ENCODE data around the gene TIE1. TPM values are rescaled to one million over a fixed set of nuclear protein-coding genes. Genes with fewer than 3 reads are reported as not detected.

The TIE1 gene
- total RNA-seq, 1 experiment from 2014 or later, result 0.11 TPM

DNA sequence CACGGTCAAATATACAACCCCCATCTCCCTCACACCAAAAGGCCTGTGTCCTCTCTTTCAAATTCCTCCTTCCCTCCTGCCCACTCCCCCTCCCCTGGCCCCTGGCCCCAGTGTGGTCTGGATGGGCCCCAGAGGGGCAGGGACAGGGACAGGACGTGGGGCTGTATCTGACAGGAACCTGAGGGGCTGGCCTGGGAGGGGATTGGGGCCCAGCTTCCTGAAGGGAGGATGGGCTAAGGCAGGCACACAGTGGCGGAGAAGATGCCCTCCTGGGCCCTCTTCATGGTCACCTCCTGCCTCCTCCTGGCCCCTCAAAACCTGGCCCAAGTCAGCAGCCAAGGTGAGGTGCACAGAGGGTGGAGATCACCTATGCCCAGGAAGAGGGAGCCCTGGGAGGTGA, 36.8 kb downstream of the TIE1 start, which contains the start of gene MPL:
Gene MPL (plus strand): TSS at position 231 of the 400 bp plus-strand sequence. CDS start 31 bp downstream, at position 262.
- no peak for DNase-seq (ENCODE audit: low read depth)

DNA sequence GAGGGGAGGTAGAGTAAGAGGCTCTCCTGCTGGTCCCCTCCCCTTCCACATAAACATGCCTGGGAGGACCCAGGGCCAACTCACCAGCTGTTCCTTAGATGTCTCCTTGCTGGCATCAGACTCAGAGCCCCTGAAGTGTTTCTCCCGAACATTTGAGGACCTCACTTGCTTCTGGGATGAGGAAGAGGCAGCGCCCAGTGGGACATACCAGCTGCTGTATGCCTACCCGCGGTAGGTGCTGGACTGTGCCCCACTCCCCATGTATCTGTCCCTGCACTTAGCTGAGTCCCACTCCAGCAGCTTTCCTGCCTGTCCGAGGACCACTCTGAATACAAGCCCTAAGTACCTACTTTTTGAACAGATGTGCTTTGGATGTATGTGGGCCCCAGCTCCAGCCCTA, 37.2 kb downstream of the TIE1 start:
- DNase-seq (ENCODE audit: low read depth), result no peak

DNA sequence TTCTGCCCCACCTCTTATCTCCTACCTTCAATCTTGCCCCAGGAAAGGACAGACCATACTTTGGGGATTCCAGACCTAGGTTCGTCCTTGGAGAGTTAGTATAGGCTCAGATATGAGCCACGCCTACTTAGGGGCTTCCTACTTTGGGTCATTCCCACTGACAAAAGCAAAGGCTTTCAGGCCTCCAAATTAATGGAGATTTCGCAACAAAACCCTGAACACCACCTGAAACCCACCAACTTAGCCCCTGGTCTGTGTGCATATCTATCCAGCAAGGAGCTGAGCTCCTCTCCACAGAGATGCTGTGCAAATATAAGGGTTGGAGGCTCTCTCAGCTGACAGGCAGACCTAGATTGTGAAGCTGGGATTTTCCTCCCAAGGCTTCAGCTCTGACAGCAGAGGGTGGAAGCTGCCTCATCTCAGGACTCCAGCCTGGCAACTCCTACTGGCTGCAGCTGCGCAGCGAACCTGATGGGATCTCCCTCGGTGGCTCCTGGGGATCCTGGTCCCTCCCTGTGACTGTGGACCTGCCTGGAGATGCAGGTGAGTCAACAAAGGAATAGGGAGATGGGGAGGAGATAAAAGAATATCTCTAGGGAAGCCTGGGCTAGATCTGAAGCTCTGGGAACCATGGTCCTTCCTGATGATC, 38.9 kb downstream of the TIE1 start:
- no peak for DNase-seq (ENCODE audit: low read depth)

DNA sequence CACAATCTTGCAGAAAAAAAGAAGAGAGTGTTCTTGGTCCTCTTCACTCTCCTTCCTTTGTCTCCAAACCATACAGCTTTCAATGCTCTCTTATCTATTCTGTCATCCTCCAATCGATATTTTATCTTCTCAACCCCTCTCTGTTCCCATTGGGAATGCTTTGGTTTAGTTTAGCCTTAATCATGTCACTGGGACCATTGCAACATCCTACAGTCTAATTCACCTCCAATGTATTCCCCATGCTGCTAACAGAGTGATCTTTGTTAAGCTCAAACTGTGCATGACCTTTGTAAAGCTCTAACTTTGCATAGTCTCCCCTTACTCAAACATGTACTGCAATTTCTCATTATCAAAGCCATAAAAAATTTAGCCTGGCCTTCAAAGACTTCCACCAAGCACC, 39.8 kb downstream of the TIE1 start:
- no peak for DNase-seq (ENCODE audit: low read depth)

DNA sequence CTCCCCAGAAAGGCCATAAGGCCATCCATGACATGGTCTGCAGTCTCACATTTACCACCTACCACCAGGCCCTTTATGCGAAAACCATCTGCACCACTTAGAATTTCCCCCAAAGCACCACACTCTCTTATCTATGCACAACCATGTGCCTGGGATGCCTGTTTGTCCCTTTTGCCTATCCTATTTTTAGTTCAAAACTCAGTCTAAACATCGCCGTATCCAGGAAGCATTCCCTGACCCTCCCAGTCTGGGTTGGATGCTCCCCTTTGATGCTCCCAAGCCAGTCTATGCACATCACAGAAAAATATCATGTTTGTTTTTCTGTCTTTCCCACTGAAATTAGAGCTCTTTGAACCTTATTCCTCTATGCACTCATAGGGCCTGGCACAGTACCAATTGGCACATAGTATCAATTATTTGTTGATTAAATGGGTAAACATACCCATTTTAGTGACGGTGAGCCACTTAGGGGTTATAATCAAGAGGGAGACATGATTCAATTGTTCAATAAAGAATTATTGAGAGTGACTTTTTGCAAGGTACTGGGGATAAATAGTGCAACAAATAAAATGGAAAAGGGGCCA, 43.6 kb downstream of the TIE1 start:
- DNase-seq (ENCODE audit: low read depth), result no peak

DNA sequence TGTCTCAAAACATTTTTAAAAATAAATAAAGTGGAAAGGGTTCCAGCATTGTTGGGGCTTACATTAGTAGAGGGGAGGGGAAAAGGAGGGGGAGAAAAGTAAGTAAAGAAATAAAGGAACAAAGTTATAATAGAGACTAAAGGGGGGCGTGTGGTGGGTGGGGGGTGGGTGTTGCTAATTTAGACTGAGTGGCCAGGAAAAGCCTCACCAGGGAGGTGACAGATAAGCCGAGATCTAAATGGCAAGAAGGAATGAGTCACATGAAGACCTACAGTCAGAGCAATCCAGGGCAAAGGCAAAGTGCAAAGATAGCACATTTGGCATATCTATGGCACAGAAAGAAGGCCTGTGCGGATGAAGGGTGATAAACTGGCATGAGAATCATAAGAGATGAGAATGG, 44.3 kb downstream of the TIE1 start:
- DNase-seq (ENCODE audit: low read depth), result no peak

DNA sequence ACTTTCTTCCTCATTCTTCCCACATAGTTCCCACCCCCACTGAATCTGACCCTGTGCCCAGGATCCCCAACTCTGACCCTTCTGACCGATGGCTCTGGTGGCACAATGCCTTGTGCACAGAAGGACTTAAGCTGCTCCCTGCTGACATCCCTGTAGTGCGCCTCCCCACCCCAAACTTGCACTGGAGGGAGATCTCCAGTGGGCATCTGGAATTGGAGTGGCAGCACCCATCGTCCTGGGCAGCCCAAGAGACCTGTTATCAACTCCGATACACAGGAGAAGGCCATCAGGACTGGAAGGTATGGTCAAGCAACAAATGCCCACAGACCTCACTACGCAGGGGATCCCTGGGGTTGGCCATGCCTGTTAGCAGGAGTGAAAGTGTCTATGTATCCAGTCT, 45.9 kb downstream of the TIE1 start:
- DNase-seq (ENCODE audit: low read depth), result no peak

DNA sequence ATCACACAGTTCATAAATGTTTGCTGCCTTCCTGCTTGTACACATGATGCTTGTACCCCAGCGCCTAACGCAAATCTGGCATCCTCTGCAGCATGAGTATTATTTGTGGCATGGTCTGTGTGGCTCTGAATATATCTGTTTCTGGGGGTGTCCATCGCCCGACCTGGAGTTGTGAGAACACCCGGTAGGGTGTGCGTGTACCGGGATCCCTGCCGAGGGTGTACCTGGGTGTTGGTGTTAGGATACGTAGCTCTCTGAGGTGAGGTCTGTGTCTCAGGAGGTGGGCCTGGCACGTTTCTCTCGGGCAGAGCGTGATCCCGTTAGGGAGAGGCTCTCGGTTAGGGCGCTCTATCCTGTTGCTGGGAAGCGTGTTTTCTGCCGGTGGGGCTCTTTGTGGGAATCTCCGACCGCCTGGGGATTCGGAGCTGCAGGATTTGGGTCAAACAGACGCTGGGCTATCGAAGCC, 47.6 kb downstream of the TIE1 start:
- no peak for DNase-seq (ENCODE audit: low read depth)

DNA sequence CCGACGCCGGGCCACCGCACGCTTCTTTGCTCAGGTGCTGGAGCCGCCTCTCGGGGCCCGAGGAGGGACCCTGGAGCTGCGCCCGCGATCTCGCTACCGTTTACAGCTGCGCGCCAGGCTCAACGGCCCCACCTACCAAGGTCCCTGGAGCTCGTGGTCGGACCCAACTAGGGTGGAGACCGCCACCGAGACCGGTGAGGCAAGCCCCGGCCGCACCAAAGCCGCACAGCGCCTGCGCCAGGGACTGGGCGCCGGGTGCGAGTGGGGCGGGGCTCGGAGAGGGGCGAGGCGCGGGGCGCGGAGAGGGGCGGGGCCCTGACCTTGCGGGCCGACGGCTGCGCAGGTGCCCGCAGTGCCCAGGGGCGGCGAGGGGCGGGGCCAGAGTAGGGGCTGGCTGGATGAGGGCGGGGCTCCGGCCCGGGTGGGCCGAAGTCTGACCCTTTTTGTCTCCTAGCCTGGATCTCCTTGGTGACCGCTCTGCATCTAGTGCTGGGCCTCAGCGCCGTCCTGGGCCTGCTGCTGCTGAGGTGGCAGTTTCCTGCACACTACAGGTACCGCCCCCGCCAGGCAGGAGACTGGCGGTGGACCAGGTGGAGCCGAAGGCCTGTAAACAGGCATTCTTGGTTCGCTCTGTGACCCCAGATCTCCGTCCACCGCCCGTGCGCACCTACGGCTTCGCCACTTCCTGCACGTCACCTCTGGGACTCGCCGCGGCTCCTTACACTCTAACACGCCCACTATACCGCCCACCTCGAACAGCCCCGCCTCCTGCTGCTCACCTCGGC, 48.2 kb downstream of the TIE1 start:
- DNase-seq (ENCODE audit: low read depth), result peak; percentile 21

DNA sequence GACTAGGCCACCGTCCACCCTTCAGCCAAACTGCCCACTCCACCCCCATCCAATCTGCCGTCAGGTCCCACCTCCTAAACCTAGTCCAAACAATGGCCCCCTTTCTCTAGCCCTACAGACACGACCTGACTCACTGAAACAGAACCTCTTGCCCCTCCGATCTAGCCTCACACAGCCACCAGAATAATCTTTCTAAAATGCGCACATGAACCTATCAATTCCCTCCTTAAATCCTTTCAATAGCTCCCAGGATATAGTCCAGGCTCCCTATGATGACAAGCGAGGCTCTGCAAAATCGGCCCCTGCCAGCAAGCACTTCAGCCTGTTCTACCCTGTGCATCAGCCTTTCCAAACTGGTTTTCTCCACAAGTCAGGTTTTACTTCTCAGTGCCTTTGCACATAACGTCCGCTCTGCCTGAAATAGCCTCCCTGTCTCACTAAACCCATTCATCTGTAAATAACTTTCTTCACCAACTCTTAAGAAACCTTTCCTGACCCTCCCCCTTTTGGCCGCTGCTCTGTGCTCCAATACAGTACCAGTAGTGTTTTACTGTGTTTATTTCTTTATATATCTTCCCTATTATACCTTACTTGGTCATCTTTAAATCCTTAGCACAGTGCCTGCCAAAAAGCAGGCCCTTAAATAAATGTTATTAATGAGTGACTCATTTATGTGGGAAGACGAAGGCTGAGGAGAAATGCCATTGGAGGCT, 49.0 kb downstream of the TIE1 start:
- no peak for DNase-seq (ENCODE audit: low read depth)

DNA sequence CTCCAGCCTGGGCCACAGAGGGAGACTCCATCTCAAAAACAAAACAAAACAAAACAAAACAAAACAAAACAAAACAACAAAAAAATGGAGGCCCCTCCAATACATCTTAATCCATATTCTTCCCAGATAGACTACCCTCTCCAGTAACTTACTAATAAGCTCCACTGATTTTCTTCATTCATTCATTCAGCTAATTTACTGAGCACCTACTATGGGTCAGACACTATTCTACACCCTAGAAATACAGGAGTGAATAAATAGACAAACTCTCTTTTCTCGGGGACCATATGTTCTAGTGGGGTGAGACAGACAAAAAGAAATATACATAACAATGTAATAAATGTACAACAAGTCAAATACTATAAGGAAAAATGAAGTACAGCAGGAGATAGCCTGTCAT, 50.2 kb downstream of the TIE1 start:
- no peak for DNase-seq (ENCODE audit: low read depth)

DNA sequence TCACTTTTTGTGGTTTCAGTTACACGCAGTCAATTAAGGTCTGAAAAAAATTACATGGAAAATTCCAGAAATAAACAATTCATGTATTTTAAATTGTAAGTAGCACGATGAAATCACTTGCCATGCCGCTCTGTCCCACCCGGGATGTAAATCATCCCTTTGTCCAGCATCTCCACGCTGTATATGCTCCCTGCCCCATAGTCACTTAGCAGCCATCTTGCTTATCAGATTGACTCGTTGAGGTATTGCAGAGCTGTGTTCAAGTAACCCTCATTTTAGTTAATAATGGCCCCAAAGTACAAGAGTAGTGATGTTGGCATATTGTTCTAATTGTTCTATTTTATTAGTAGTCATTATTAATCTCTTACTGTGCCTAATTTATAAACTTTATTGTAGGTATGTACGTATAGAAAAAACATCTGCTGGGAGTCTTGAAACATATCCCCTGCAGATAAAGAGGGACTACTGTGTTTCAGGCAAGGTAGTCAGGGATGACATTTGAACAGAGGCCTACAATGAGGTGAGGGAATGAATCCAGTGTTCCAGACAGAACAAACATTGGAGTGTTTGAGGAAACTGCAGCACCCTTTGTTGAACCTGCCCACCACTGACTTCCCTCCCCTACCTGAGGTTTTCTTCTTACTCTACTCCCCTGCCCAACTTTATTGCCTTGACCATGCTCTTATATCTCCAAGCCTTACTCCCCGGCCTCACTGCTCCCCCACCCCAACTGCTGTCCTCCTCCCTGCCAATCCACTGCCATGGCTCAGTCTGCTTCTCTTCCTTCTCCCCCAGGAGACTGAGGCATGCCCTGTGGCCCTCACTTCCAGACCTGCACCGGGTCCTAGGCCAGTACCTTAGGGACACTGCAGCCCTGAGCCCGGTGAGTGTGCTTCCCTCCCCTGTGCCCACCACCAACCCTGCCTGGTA, 50.9 kb downstream of the TIE1 start:
- no peak for DNase-seq (ENCODE audit: low read depth)

DNA sequence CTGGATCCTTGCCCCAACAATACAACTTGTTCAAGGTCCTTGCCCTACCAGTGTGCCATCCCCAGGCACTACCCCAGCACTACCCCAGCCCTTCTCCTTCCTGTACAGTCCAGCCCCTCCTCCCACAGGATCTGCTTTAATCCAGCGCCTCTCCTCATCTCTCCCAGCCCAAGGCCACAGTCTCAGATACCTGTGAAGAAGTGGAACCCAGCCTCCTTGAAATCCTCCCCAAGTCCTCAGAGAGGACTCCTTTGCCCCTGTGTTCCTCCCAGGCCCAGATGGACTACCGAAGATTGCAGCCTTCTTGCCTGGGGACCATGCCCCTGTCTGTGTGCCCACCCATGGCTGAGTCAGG, 51.5 kb downstream of the TIE1 start:
- no peak for DNase-seq (ENCODE audit: low read depth)

DNA sequence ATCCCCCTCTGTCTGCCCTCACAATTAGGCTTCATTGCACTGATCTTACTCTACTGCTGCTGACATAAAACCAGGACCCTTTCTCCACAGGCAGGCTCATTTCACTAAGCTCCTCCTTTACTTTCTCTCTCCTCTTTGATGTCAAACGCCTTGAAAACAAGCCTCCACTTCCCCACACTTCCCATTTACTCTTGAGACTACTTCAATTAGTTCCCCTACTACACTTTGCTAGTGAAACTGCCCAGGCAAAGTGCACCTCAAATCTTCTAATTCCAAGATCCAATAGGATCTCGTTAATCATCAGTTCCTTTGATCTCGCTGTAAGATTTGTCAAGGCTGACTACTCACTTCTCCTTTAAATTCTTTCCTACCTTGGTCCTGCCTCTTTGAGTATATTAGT, 52.1 kb downstream of the TIE1 start:
- no peak for DNase-seq (ENCODE audit: low read depth)

DNA sequence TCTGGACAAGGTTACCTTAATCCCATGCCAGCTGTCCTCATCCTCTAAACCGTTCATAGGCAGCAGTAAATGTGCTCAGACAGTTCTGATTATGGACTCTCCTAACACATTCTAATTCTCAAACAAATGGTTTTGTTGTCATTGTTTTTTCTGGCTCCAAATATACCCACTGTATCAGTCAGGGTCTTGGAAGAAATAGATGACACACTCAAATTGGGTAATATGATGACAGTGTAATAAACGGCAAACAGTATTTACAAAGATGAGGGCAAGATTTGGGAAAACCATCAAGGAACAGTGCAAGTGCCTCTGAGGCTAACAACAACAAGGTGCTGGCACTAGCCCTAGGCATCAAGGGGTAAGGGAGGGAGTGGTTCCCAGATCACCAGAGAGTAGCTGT, 53.7 kb downstream of the TIE1 start:
- no peak for DNase-seq (ENCODE audit: low read depth)

DNA sequence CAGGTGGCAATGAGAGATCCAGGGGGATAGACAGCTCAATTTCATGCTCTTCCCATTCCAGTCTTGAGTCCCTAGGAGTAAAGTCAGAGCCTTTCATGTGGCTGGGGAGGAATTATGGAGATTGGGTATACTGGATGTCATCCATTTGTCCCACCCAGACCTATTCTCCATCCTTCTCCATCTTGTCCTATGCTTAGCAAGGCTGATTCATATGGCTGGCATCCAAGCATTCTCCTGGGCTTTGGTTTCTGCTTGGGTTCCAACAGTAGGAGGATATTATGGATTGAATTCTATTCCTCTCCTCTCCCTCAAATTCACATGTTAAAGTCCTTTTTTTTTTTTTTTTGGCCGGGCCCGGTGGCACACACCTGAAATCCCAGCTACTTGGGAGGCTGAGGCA, 54.2 kb downstream of the TIE1 start:
- peak; percentile 15 for DNase-seq (ENCODE audit: low read depth)

DNA sequence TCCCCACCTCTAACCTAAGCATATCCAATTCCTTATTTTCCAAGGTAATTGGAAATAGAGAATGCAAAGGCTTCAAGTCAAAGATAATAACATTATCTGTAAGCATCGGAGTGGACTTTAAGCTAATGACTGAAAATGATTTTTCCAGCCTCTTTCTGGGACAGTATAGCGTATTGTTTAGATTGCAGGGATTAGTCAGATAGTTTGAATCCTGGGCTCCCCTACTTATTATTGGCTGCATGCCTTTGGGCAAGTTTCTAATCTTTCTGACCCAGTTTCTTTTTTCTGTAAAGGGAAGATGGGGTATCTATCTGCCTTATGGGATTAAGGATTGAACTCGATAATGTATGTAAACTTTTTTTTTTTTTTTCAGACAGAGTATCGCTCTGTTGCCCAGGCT, 56.5 kb downstream of the TIE1 start:
- DNase-seq (ENCODE audit: low read depth), result no peak

DNA sequence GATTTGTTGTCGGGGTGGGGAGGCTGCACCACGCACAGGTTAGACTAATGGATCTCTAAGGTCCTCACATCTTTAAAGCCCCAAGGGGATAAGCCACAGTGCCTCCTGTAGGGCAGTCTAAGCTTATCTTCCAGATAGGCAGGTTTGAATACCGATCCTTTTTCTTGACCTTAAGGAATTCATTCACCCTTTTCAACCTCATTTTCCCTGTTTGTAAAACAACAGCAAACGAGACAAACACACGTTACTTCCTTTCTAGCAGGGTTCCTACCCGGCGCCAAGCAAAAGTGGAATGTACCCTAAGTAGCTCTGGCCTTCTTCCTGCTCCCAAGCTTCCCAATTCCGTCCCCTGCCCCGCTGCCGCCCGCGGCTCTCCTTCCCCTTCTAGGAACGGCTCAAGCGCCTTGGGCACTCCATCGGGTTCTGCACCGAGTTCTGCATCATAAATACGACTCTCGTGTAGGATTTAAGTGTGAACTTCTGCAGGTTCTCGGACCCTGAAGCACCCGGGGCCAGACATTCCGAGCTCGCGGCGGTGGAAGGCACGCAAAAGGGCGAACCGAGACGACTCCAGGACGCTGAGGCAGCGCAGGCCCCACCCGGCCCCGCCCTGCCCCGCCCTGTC, 57.5 kb downstream of the TIE1 start:
- DNase-seq (ENCODE audit: low read depth), result peak; percentile 60

DNA sequence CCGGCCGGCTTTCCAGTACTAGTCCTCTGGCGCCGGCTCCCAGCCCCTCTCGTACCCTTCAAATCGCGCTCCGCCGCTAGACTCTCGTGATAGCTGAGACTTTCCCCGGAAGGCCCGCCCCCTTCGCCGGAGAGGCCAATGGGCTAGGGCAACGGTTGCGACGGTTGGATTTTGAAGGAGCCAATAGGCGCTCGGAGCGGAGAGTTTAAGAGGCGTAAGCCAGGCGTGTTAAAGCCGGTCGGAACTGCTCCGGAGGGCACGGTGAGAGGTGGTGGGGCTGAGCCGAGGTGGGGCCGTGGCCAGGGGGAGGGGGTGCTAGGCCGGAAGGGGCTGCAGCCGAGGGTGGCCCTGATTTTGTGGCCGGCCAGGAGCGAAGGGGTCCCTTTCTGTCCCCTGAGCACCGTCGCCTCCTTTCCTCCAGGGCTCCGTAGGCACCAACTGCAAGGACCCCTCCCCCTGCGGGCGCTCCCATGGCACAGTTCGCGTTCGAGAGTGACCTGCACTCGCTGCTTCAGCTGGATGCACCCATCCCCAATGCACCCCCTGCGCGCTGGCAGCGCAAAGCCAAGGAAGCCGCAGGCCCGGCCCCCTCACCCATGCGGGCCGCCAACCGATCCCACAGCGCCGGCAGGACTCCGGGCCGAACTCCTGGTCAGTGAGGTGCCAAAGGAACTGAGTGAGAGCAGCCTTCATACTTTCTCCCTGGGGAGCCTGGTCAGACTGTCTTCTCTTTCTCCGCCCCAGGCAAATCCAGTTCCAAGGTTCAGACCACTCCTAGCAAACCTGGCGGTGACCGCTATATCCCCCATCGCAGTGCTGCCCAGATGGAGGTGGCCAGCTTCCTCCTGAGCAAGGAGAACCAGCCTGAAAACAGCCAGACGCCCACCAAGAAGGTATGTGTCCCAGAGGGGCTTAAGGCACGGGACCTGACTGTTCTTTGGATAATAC, 58.2 kb downstream of the TIE1 start, which contains the start of gene CDC20:
Gene CDC20 (plus strand): TSS at position 236 of the 948 bp plus-strand sequence. CDS start 235 bp downstream, at position 471.
- peak; percentile 98 for DNase-seq (ENCODE audit: low read depth)
